GM10248 (cell line): ENCODE measurements around the gene GPX7.

ENCODE experiments used
- CTCF ChIA-PET: fragments of 300-600 bp; sonication (Branson Sonifier 250); formaldehyde crosslinking; extraction: SDS; loops from one replicate; lab custom pipeline; 2021; ENCODE audit warnings: antibody characterized with exemption; lab: Yijun Ruan, JAX
- POLR2A ChIA-PET: fragments of 350-650 bp; sonication (Branson Sonifier 250); formaldehyde crosslinking; extraction: SDS; loops from one replicate; lab custom pipeline; 2020; ENCODE audit warnings: antibody characterized with exemption; lab: Yijun Ruan, JAX
- DNase-seq: peaks from one replicate; pipeline ENCODE4 v3.0.0; 2012; ENCODE audit errors: extremely low spot score
- TF ChIP-seq, protein P1 (sequence below): IDR thresholded peaks from 2 replicates; pipeline ENCODE4 v1.5.1; 2012; ENCODE audit warnings: mild to moderate bottlenecking, low read depth; ENCODE audit errors: extremely low read depth, missing control alignments, control extremely low read depth

Gene GPX7

DNA sequence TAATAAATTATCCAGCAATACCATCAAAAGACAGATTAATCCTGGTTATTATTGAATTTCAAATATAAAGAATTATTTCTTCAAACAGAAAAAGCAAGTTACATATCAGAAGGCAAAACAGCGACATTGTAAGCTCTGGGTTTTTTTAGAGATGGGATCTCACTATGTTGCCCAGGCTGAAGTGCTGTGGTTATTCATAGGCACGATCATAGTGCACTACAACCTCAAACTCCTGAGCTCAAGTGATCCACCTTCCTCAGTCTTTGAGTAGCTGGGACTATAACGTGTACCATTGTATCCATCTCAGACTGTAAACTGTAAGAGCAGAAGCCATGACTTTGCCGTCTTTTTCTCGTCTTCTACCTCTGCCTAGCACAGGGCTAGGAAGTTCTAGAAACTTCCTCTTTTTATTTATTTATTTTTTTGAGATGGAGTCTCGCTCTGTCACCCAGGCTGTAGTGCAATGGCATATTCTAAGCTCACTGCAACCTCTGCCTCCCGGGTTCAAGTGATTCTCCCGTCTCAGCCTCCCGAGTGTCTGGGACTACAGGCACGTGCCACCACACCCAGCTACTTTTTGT, 20.0 kb upstream of the GPX7 start:
- no peak for DNase-seq
- CTCF ChIA-PET = interaction anchor here (1.3 kb wide), 1 partner anchor 11 kb away, joined by 3 read pairs; no protein-coding TSS in a partner anchor
- TF ChIP-seq, protein P1, sequence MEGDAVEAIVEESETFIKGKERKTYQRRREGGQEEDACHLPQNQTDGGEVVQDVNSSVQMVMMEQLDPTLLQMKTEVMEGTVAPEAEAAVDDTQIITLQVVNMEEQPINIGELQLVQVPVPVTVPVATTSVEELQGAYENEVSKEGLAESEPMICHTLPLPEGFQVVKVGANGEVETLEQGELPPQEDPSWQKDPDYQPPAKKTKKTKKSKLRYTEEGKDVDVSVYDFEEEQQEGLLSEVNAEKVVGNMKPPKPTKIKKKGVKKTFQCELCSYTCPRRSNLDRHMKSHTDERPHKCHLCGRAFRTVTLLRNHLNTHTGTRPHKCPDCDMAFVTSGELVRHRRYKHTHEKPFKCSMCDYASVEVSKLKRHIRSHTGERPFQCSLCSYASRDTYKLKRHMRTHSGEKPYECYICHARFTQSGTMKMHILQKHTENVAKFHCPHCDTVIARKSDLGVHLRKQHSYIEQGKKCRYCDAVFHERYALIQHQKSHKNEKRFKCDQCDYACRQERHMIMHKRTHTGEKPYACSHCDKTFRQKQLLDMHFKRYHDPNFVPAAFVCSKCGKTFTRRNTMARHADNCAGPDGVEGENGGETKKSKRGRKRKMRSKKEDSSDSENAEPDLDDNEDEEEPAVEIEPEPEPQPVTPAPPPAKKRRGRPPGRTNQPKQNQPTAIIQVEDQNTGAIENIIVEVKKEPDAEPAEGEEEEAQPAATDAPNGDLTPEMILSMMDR = no peak
- POLR2A ChIA-PET = no interaction called here

DNA sequence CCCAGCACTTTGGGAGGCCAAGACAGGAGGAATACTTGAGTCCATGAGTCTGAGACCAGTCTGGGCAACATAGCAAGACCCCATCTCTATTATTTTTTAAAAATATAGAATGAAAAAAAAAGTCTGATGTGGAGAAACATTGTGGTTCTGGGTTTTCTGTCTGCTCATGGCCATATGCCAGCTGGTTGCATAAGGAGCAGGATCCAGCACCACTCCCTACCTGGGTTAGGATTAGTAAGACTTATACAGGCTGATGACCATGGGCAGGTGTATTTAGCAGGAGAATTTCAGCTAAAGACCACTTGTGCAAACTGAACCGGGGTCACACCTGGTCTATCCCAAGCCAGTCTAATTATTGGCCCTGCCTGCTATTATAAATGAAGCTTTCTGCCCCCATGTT, 16.7 kb upstream of the GPX7 start:
- no peak for DNase-seq
- CTCF ChIA-PET = no interaction called here
- POLR2A ChIA-PET = no interaction called here
- TF ChIP-seq, protein P1 = no peak

DNA sequence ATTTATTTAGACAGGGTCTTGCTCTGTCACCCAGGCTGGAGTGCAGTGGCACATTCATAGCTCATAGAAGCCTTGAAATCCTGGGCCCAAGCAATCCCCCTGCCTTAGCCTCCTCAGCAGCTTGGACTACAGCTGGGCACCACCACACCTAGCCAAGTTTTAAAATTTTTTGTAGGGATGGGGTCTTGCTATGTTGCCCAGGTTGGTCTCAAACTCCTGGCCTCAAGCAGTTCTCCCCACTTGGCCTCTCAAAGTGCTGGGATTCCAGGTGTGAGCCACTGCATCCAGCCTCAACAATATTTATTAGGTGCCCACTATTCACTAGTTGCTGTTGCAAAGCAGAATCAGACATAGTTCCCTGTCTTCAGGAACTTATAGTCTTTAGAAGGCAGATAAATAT, 14.1 kb upstream of the GPX7 start:
- POLR2A ChIA-PET = no interaction called here
- CTCF ChIA-PET = interaction anchor here (1.3 to 1.7 kb wide), 3 partner anchors 11 to 31 kb away, joined by 3 to 4 read pairs (median 3); no protein-coding TSS in a partner anchor
- TF ChIP-seq, protein P1 = no peak
- DNase-seq = no peak

DNA sequence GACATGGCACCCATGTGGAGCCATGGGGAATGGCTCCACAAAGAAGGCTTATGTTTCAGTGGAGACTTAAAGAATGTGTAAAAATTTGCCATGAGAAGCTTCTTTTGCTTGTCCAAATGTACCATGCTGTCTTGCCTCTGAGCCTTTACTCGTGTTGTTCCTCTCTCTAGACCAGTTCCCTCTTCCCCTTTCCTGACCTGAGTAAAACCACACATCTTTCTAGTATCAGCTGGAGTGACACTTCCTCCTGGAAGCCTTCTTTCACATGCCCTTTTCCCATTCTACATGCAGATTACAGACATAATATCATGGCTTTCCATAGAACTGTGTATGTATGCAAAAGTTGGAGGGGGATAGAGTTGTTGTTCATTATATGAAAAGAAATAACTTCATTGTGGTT, 13.6 kb upstream of the GPX7 start:
- ChIA-PET POLR2A (no interaction called here), CTCF (interaction anchor here (1.3 to 1.7 kb wide), 3 partner anchors 11 to 31 kb away, joined by 3 to 4 read pairs (median 3); no protein-coding TSS in a partner anchor)
- no peak for DNase-seq
- TF ChIP-seq, protein P1 = no peak

DNA sequence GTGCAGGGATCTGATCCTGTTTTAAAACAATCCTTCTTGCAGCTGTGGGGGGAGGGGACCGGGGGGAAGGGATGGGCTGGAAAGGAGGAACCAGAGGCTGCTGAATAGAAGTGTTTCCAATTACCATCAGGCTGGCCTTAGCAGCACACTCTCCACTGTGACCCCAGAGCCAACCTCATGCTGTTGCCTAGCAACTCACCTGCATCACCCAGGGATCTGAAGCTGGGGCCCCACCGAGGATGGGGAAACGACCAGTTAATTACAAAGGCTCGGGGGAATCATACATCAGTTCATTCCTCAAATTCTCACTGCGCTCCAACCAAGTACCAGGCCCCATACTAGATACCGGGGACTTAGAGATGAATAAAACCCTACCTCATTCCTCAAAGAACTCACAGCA, 11.9 kb upstream of the GPX7 start:
- CTCF ChIA-PET = no interaction called here
- DNase-seq = no peak
- TF ChIP-seq, protein P1 = no peak
- POLR2A ChIA-PET = interaction anchor here (0.6 kb wide), 1 partner anchor 37 kb away, joined by 6 read pairs; the partner anchor contains the start of gene TUT4

DNA sequence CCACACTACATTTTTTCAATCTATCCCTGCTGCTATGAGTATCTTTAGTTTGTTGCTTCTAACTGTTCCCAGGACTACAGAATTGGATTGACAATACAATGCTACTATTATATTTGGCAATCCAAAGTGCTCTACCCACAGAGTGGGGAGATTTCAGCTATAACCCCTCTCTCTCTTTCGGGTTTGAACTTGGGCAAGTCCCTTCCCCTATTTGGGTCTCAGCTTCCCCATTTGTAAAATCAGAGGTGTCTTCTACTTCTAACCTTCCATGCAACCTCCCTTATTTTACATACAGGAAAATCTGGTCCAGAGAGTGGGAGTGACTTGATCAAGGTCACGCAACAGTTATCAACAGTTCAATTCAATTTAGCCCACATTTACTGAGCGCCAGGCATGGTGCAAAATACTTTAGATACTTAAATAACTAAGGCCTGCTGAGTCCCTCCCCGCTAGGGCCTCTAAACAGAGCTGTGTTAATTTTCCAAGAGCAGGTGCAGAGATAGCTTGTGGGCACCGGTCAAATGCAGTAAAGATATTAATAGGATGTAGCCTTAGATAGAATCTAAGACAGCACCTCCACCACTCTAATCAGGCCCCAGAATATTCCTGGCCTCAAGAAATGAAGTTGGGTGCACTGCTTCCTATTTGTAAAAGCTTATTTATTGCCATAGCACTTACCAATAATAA, 9.4 kb upstream of the GPX7 start:
- CTCF ChIA-PET = interaction anchor here (0.7 to 2.2 kb wide), 7 partner anchors 10 to 94 kb away, joined by 3 to 6 read pairs (median 5); no protein-coding TSS in a partner anchor
- POLR2A ChIA-PET = interaction anchor here (0.6 kb wide), 1 partner anchor 66 kb away, joined by 3 read pairs; no protein-coding TSS in a partner anchor
- no peak for DNase-seq
- TF ChIP-seq, protein P1 = no peak
